ENCODE measurements around the gene SCAF11. TPM values are rescaled to one million over a fixed set of nuclear protein-coding genes. Genes with fewer than 3 reads are reported as not detected.

SCAF11 gene
- polyA plus RNA-seq, 1 donor (not counting 4 experiments of a cell fraction or from before 2014, with no cell fraction given): 54.5 TPM

GRCh38 chr12:45973526-45973925, 16.8 kb downstream of the SCAF11 start:
- Histone ChIP-seq H3K9me3 (ENCODE audit: control insufficient read depth, low read depth, low read length) (no peaks in the 10 kb centered on the region), H3K36me3 (ENCODE audit: control insufficient read depth in 2 of 2, extremely low read depth in 1 of 2, insufficient read depth in 2 of 2, low read length in 2 of 2) (peaks cover 0 to 3% of the 10 kb centered on the region in 2 experiments), H3K4me2 (ENCODE audit: control insufficient read depth, extremely low read depth, insufficient read depth, low read depth, low read length) (no peak overlapping the region), H3K4me3 (ENCODE audit: control insufficient read depth in 2 of 3, extremely low read depth in 1 of 3, insufficient read depth in 2 of 3, low read depth in 1 of 3, low read length in 3 of 3) (no peak overlapping the region), H3K79me2 (ENCODE audit: control insufficient read depth, insufficient read depth, low read length) (peaks cover 92% of the 10 kb centered on the region), H3K9ac (ENCODE audit: control insufficient read depth, extremely low read depth, insufficient read depth, low read length) (no peak overlapping the region), H3K27ac (ENCODE audit: control insufficient read depth, insufficient read depth, low read length) (no peak overlapping the region), H3K27me3 (ENCODE audit: control insufficient read depth, extremely low read depth, insufficient read depth, low read length) (no peaks in the 10 kb centered on the region), H4K20me1 (ENCODE audit: control insufficient read depth, extremely low read depth, insufficient read depth, low read length) (peaks cover 7% of the 10 kb centered on the region), H2AFZ (ENCODE audit: control insufficient read depth, low read length) (no peak overlapping the region), H3K9me1 (ENCODE audit: control insufficient read depth, extremely low read depth, insufficient read depth, low read length) (no peaks in the 10 kb centered on the region), H3K4me1 (ENCODE audit: control insufficient read depth, extremely low read depth, insufficient read depth, low read length) (no peaks in the 10 kb centered on the region)
- dilution Hi-C loops (cut with MboI; ENCODE audit: extremely low pct_ligation_motif_present, low sequenced_read_pairs): no loop called here
- no peak for FAIRE-seq
- no peak for DNase-seq (ENCODE audit: low read depth, low spot score)
- TF ChIP-seq EZH2 (IDR thresholded peaks at IDR 0.05; ENCODE audit: low read length) (no peak), CTCF (optimal IDR thresholded peaks at IDR 0.05 in 1 of 3, IDR thresholded peaks at IDR 0.05 in 1 of 3, conservative IDR thresholded peaks at IDR 0.05 in 1 of 3; ENCODE audit: extremely low read depth in 1 of 3, insufficient read depth in 2 of 3, low read length in 3 of 3) (no peak)

GRCh38 chr12:45970391-45970790, 20.0 kb downstream of the SCAF11 start:
- Histone ChIP-seq H3K4me2 (ENCODE audit: control insufficient read depth, extremely low read depth, insufficient read depth, low read depth, low read length) (no peak overlapping the region), H3K79me2 (ENCODE audit: control insufficient read depth, insufficient read depth, low read length) (peaks cover 86% of the 10 kb centered on the region), H3K4me3 (ENCODE audit: control insufficient read depth in 2 of 3, extremely low read depth in 1 of 3, insufficient read depth in 2 of 3, low read depth in 1 of 3, low read length in 3 of 3) (no peak overlapping the region), H3K36me3 (ENCODE audit: control insufficient read depth in 2 of 2, extremely low read depth in 1 of 2, insufficient read depth in 2 of 2, low read length in 2 of 2) (peaks cover 0 to 3% of the 10 kb centered on the region in 2 experiments), H2AFZ (ENCODE audit: control insufficient read depth, low read length) (no peak overlapping the region), H3K4me1 (ENCODE audit: control insufficient read depth, extremely low read depth, insufficient read depth, low read length) (no peaks in the 10 kb centered on the region), H3K27ac (ENCODE audit: control insufficient read depth, insufficient read depth, low read length) (no peak overlapping the region), H3K9me1 (ENCODE audit: control insufficient read depth, extremely low read depth, insufficient read depth, low read length) (no peaks in the 10 kb centered on the region), H3K9ac (ENCODE audit: control insufficient read depth, extremely low read depth, insufficient read depth, low read length) (no peak overlapping the region), H4K20me1 (ENCODE audit: control insufficient read depth, extremely low read depth, insufficient read depth, low read length) (peaks cover 7% of the 10 kb centered on the region), H3K9me3 (ENCODE audit: control insufficient read depth, low read depth, low read length) (no peaks in the 10 kb centered on the region), H3K27me3 (ENCODE audit: control insufficient read depth, extremely low read depth, insufficient read depth, low read length) (no peaks in the 10 kb centered on the region)
- DNase-seq (ENCODE audit: low read depth, low spot score) (no peak), FAIRE-seq (no peak)
- dilution Hi-C loops (cut with MboI; ENCODE audit: extremely low pct_ligation_motif_present, low sequenced_read_pairs): no loop called here
- TF ChIP-seq EZH2 (IDR thresholded peaks at IDR 0.05; ENCODE audit: low read length) (no peak), CTCF (optimal IDR thresholded peaks at IDR 0.05 in 1 of 3, IDR thresholded peaks at IDR 0.05 in 1 of 3, conservative IDR thresholded peaks at IDR 0.05 in 1 of 3; ENCODE audit: extremely low read depth in 1 of 3, insufficient read depth in 2 of 3, low read length in 3 of 3) (no peak)

All from keratinocyte (primary cell).